ENCODE data around the gene CDKL2. TPM values are rescaled to one million over a fixed set of nuclear protein-coding genes. Genes with fewer than 3 reads are reported as not detected.
"Not testable (repeated sequence)": the region's sequence is repeated elsewhere in the genome, so short reads cannot be mapped to it uniquely, and the experiment has no call there.

The CDKL2 gene
- total RNA-seq, 1 experiment from 2014 or later, result 1.5 TPM

GRCh38 chr4:75668596-75668995 lies 38.3 kb upstream of the CDKL2 start:
- DNase-seq, result no peak
- Histone ChIP-seq H3K4me2 (ENCODE audit: insufficient read depth, insufficient read length, low read length) (no peak overlapping the region), H3K23ac (ENCODE audit: insufficient read length, low read depth, low read length) (no peak overlapping the region), H2BK12ac (ENCODE audit: insufficient read length, low read depth, low read length) (no peak overlapping the region), H2BK20ac (ENCODE audit: low read depth, low read length, poor library complexity, severe bottlenecking) (no peak overlapping the region), H3K18ac (ENCODE audit: insufficient read length, low read depth, low read length) (no peak overlapping the region), H4K8ac (replicated peaks; ENCODE audit: insufficient read length, low read depth, low read length) (no peak overlapping the region), H4K91ac (ENCODE audit: insufficient read length, low read depth, low read length) (no peak overlapping the region), H2BK120ac (ENCODE audit: low read depth, low read length, poor library complexity, severe bottlenecking) (no peak overlapping the region), H2AFZ (ENCODE audit: low read length) (no peak overlapping the region), H3K9me3 (ENCODE audit: control insufficient read depth, low read depth, low read length) (no peaks in the 10 kb centered on the region), H3K9ac (ENCODE audit: extremely low read depth, insufficient read length, low read length) (no peak overlapping the region), H2BK15ac (ENCODE audit: low read depth, low read length) (no peak overlapping the region), H3K56ac (ENCODE audit: insufficient read length, low read depth, low read length) (no peak overlapping the region), H3K27me3 (ENCODE audit: insufficient read depth, low read length) (no peaks in the 10 kb centered on the region), H4K5ac (ENCODE audit: insufficient read length, low read depth, low read length) (no peak overlapping the region), H3K4ac (ENCODE audit: low read depth, low read length) (no peak overlapping the region), H3K27ac (ENCODE audit: insufficient read length, low read depth, low read length) (no peak overlapping the region), H3K79me1 (ENCODE audit: insufficient read depth, low read depth, low read length, poor library complexity, severe bottlenecking) (no peaks in the 10 kb centered on the region), H3K79me2 (ENCODE audit: insufficient read depth, low read length) (peaks cover 82% of the 10 kb centered on the region), H3T11ph (ENCODE audit: low read length) (no peak overlapping the region), H2AK5ac (ENCODE audit: insufficient read length, low read length) (no peak overlapping the region), H3K4me1 (ENCODE audit: insufficient read depth, low read length) (peaks cover 3% of the 10 kb centered on the region), H3K14ac (ENCODE audit: insufficient read depth, low read length) (no peak overlapping the region), H4K20me1 (ENCODE audit: control insufficient read depth, insufficient read depth, insufficient read length) (no peaks in the 10 kb centered on the region), H2BK5ac (ENCODE audit: insufficient read length, low read length) (no peak overlapping the region), H3K23me2 (ENCODE audit: insufficient read length, low read depth, low read length, poor library complexity, severe bottlenecking) (peaks cover 2% of the 10 kb centered on the region)
- peaks cover 61 to 62% of the 10 kb centered on the region in 2 experiments for H3K4me1 Mint-ChIP-seq
- peak overlapping the region; percentile 3 to 10; a peak in 4 of 5 replicates for H3K4me3 Mint-ChIP-seq
- H3K27me3 Mint-ChIP-seq (ENCODE audit: low read depth), result peaks cover 3% of the 10 kb centered on the region; the same call in 1 of the 2 replicates
- peaks cover 0 to 14% (median 8%) of the 10 kb centered on the region in 3 experiments; a peak in 5 of 7 replicates for H3K36me3 Mint-ChIP-seq (ENCODE audit: insufficient read depth in 1 of 3, low read depth in 3 of 3)
- no peaks in the 10 kb centered on the region for H3K9me3 Mint-ChIP-seq
- H3K27ac Mint-ChIP-seq, result peak overlapping the region in 1 of 3 experiments; percentile 33; a peak in 2 of 7 replicates
- no peak for TF ChIP-seq CTCF (conservative IDR thresholded peaks at IDR 0.05)

GRCh38 chr4:75667636-75668035 lies 37.3 kb upstream of the CDKL2 start:
- H4K8ac ChIP-seq (replicated peaks; ENCODE audit: insufficient read length, low read depth, low read length); H3K4me2 ChIP-seq (ENCODE audit: insufficient read depth, insufficient read length, low read length); H3K18ac ChIP-seq (ENCODE audit: insufficient read length, low read depth, low read length); H3K9ac ChIP-seq (ENCODE audit: extremely low read depth, insufficient read length, low read length); H3K4ac ChIP-seq (ENCODE audit: low read depth, low read length); H3K14ac ChIP-seq (ENCODE audit: insufficient read depth, low read length); H4K20me1 ChIP-seq (ENCODE audit: control insufficient read depth, insufficient read depth, insufficient read length); DNase-seq; H3K27me3 Mint-ChIP-seq (ENCODE audit: low read depth); H3K79me1 ChIP-seq (ENCODE audit: insufficient read depth, low read depth, low read length, poor library complexity, severe bottlenecking); H3K23me2 ChIP-seq (ENCODE audit: insufficient read length, low read depth, low read length, poor library complexity, severe bottlenecking); H3K27me3 ChIP-seq (ENCODE audit: insufficient read depth, low read length); H3K27ac ChIP-seq (ENCODE audit: insufficient read length, low read depth, low read length); H3K4me1 ChIP-seq (ENCODE audit: insufficient read depth, low read length); H4K5ac ChIP-seq (ENCODE audit: insufficient read length, low read depth, low read length); H3K9me3 ChIP-seq (ENCODE audit: control insufficient read depth, low read depth, low read length); H2BK12ac ChIP-seq (ENCODE audit: insufficient read length, low read depth, low read length); H4K91ac ChIP-seq (ENCODE audit: insufficient read length, low read depth, low read length); H2BK15ac ChIP-seq (ENCODE audit: low read depth, low read length); H3K9me3 Mint-ChIP-seq; H3K23ac ChIP-seq (ENCODE audit: insufficient read length, low read depth, low read length); H2AFZ ChIP-seq (ENCODE audit: low read length); H2BK5ac ChIP-seq (ENCODE audit: insufficient read length, low read length); H3T11ph ChIP-seq (ENCODE audit: low read length); H2BK120ac ChIP-seq (ENCODE audit: low read depth, low read length, poor library complexity, severe bottlenecking); H2AK5ac ChIP-seq (ENCODE audit: insufficient read length, low read length); H2BK20ac ChIP-seq (ENCODE audit: low read depth, low read length, poor library complexity, severe bottlenecking); H3K56ac ChIP-seq (ENCODE audit: insufficient read length, low read depth, low read length): not testable (repeated sequence)
- Mint-ChIP-seq H3K4me3 (peak overlapping the region in 1 of 2 experiments; percentile 53; a peak in 4 of 5 replicates), H3K36me3 (ENCODE audit: insufficient read depth in 1 of 3, low read depth in 3 of 3) (peaks cover under 1 to 15% (median 9%) of the 10 kb centered on the region in 3 experiments; a peak in 6 of 7 replicates), H3K27ac (peak overlapping the region; percentile 30 to 89 (median 70); a peak in 6 of 7 replicates), H3K4me1 (peaks cover 61 to 62% of the 10 kb centered on the region in 2 experiments)
- peaks cover 87% of the 10 kb centered on the region for H3K79me2 ChIP-seq (ENCODE audit: insufficient read depth, low read length)
- no CpG with 5 or more reads among the region's 7 CpGs for WGBS (ENCODE audit: extremely low coverage, insufficient read length, low lambda C conversion rate)

Measured in H9 (cell line).